ENCODE results near the gene WDR27. TPM values are rescaled to one million over a fixed set of nuclear protein-coding genes. Genes with fewer than 3 reads are reported as not detected.

The WDR27 gene
- total and polyA plus RNA-seq, 10 of the 15 experiments (the other 5 are each of a cell fraction or from before 2014, with no cell fraction given), result 1.9 to 33.2 (median 19.0) TPM

GRCh38 chr6:169640351-169640852 lies 61.4 kb downstream of the WDR27 start:
- Histone ChIP-seq H3K9ac (ENCODE audit: control insufficient read depth, insufficient read depth, low read length) (no peak overlapping the region), H3K4me2 (ENCODE audit: control insufficient read depth, insufficient read depth) (no peak overlapping the region), H3K27ac (ENCODE audit: control insufficient read depth, insufficient read depth) (no peak overlapping the region), H3K4me1 (ENCODE audit: control insufficient read depth, insufficient read depth, low read length) (no peaks in the 10 kb centered on the region), H3K27me3 (replicated peaks in 1 of 2; ENCODE audit: control insufficient read depth in 2 of 2, insufficient read depth in 2 of 2, low read length in 1 of 2) (no peaks in the 10 kb centered on the region), H3K79me2 (ENCODE audit: control insufficient read depth, insufficient read depth, low read length) (no peaks in the 10 kb centered on the region), H3K9me3 (replicated peaks; ENCODE audit: control insufficient read depth, insufficient read depth, low read length) (no peaks in the 10 kb centered on the region), H4K20me1 (ENCODE audit: control insufficient read depth, insufficient read depth) (no peaks in the 10 kb centered on the region), H3K4me3 (no peak overlapping the region), H2AFZ (ENCODE audit: control insufficient read depth, low read depth, low read length) (no peak overlapping the region), H3K36me3 (ENCODE audit: control insufficient read depth in 2 of 2, insufficient read depth in 2 of 2, low read length in 1 of 2) (no peaks in the 10 kb centered on the region)
- FAIRE-seq, result no peak
- ATAC-seq, result no peak
- ChIA-PET POLR2A (no interaction called here), CTCF (no interaction called here), RAD21 (ENCODE audit: unreplicated experiment) (no interaction called here), SMC1A (ENCODE audit: uncharacterized antibody, unreplicated experiment) (no interaction called here)
- in situ Hi-C loops (cut with MboI) (no loop called here), intact Hi-C loops (cut with micrococcal nuclease; ENCODE audit: unreplicated experiment) (no loop called here)
- DNase-seq (ENCODE audit: low read depth, low spot score), result no peak
- BruUV-seq (replicated peaks), result no TSS peak
- no peak for TF ChIP-seq MXI1 (IDR thresholded peaks at IDR 0.05; ENCODE audit: low read depth, low read length)
- TF ChIP-seq ZBED1 (IDR thresholded peaks at IDR 0.05; ENCODE audit: borderline replicate concordance), result no peak
- no peak for TF ChIP-seq TARDBP (IDR thresholded peaks at IDR 0.05; ENCODE audit: borderline replicate concordance)
- no peak for TF ChIP-seq MAX (IDR thresholded peaks at IDR 0.05; ENCODE audit: low read depth, low read length)
- no peak for TF ChIP-seq IRF3 (IDR thresholded peaks at IDR 0.05)
- no peak for TF ChIP-seq FOXM1 (IDR thresholded peaks at IDR 0.05; ENCODE audit: low read depth, low read length)
- no peak for TF ChIP-seq CEBPB (IDR thresholded peaks at IDR 0.05; ENCODE audit: borderline replicate concordance in 1 of 2, low read depth in 2 of 2, low read length in 2 of 2)
- no peak for TF ChIP-seq KDM1A (IDR thresholded peaks at IDR 0.05; ENCODE audit: borderline replicate concordance)
- TF ChIP-seq ZSCAN29 (IDR thresholded peaks at IDR 0.05), result no peak
- TF ChIP-seq EZH2 (IDR thresholded peaks at IDR 0.05; ENCODE audit: borderline replicate concordance, control insufficient read depth, low read depth, low read length), result no peak
- no peak for TF ChIP-seq ZNF207 (IDR thresholded peaks at IDR 0.05; ENCODE audit: borderline replicate concordance)
- TF ChIP-seq ZBTB33 (IDR thresholded peaks at IDR 0.05), result no peak
- no peak for TF ChIP-seq MTA3 (IDR thresholded peaks at IDR 0.05; ENCODE audit: borderline replicate concordance, low read length)
- no peak for TF ChIP-seq NFXL1 (IDR thresholded peaks at IDR 0.05; ENCODE audit: borderline replicate concordance)
- TF ChIP-seq RUNX3 (IDR thresholded peaks at IDR 0.05; ENCODE audit: low read length), result no peak
- TF ChIP-seq TCF3 (IDR thresholded peaks at IDR 0.05; ENCODE audit: borderline replicate concordance, insufficient read depth, low read depth, low read length), result no peak
- TF ChIP-seq RBBP5 (conservative IDR thresholded peaks at IDR 0.05), result no peak
- no peak for TF ChIP-seq RAD51 (IDR thresholded peaks at IDR 0.05)
- WGBS (ENCODE audit: insufficient coverage, insufficient replicate concordance, low lambda C conversion rate, missing lambda C conversion rate), result 84% methylated on average over 18 of the region's 18 CpGs
